ENCODE data around the gene LARP4B.

- TF ChIP-seq EZH2 (IDR thresholded peaks at IDR 0.05; ENCODE audit: insufficient read depth, low read length), result no peak
- no peak for TF ChIP-seq CTCF (IDR thresholded peaks at IDR 0.05; ENCODE audit: insufficient read depth, low read depth, low read length)
These were observed 119.9 kb downstream of the LARP4B start for GRCh38 chr10:811379-812175.

All from astrocyte (in vitro differentiated cells and primary cell).